HG03571 (cell line): Measurements from ENCODE around the gene SLC37A1.

ENCODE experiments used
- ATAC-seq: cut with Tn5 transposase; IDR thresholded peaks from one replicate; pipeline ENCODE4 v1.9.1; 2021; ENCODE audit not compliant: unreplicated experiment

Gene SLC37A1

GRCh38 chr21:42542196-42542595, 28.5 kb downstream of the SLC37A1 start:
- ATAC-seq, result no peak

DNA sequence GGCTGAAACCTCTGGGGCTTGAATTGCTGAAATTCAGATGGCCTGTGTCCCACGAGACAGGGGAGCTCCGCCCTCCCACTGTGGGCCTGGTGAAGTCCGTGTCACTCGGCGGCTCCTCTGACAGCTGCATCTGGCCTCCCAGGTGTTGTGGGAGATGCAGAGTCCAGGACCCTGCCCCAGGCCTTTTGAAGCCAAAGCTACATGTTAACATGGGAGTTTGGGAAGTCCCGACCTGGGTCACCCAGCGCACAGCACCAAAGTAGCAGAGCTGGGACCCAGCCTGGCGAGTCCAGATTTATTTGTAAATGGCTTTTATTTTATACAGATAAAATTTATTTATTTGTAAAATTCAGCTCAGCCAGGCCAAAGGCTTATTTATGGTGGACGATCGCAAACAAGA, 28.9 kb downstream of the SLC37A1 start:
- no peak for ATAC-seq

GRCh38 chr21:42543106-42543847, 29.6 kb downstream of the SLC37A1 start:
- ATAC-seq, result no peak

GRCh38 chr21:42544544-42544943, 30.9 kb downstream of the SLC37A1 start:
- ATAC-seq, result no peak

DNA sequence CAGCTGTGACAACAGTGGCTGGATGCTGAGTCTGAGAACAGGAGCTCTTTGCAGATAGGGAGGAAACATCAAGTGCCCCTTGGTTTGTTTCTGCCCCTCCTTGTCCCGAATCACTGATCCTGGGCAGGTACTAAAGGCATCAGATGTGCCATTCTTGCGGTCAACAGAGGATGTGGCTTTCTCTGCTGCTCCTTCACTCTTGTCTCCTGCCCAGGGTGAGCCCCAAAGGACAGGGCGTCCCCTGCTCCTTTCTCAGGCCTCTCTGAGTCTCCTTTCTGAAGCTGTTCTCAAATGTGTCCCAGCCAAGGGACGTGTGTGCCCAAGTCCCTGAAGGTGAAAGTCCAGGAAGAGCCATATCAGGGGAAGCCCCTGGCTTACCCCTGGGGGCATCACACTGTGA, 31.7 kb downstream of the SLC37A1 start:
- no peak for ATAC-seq

GRCh38 chr21:42545745-42546144, 32.1 kb downstream of the SLC37A1 start:
- no peak for ATAC-seq

DNA sequence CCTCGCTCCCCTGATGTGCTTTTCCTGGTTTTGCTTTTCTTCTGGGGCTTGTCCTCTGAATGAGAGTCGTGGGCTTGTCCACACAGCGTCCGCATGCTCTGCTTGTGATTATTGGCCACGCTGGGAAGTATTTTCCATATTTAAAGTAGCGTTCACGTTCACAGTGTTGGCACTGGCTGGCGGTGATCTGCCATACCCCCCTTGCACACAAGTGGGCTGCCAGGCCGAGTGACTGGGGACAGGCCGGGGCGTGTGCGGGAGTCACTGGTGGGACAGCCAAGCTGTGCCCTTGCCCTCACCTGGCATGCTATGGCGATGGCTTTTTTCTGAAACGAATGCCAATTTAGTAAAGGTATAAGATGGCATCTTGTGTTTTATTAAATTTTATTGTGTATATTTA, 32.8 kb downstream of the SLC37A1 start:
- no peak for ATAC-seq

GRCh38 chr21:42547001-42547905, 33.6 kb downstream of the SLC37A1 start:
- ATAC-seq, result no peak

- ATAC-seq, result no peak
Measured at GRCh38 chr21:42547906-42548365, 34.3 kb downstream of the SLC37A1 start.

- no peak for ATAC-seq
Measured at GRCh38 chr21:42548687-42549406, 35.2 kb downstream of the SLC37A1 start.

DNA sequence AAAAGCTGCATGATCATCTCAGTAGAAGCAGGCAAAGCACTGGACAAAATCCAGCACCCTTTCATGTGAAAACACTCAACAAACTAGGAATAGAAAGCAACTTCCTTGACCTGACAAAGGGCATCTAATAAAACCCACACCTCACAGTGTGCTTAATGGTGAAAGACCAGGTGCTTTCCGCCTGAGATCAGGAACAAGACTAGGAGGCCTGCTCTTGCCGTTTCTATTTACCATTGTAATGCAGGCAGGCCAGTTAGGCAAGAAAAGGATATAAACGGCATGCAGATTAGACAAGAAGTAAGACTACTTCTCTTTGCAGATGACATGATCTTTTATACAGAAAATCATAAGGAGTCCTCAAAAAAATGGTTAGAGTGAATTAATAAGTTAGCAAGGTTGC, 37.2 kb downstream of the SLC37A1 start:
- no peak for ATAC-seq

GRCh38 chr21:42552407-42553336, 39.0 kb downstream of the SLC37A1 start:
- no peak for ATAC-seq

DNA sequence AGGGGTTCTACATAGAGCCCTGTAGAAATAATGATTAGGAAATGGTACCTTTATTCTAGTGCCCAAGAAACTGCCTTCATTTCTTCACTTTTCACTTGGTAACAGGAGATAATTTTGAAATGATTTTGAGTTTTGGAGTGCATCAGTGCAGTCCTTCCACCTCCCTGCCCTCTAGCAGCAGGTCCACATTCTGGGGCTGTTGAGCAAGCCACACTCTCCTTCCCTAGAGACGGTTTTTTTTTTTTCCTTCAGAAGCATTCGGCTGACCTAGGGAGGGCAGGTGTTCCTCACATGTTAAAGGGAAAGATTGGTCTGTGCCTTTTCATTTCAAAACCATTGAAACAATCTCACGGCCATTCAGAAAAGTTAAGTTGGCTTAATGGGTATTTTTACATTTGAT, 39.8 kb downstream of the SLC37A1 start:
- no peak for ATAC-seq

GRCh38 chr21:42554251-42554961, 40.8 kb downstream of the SLC37A1 start:
- no peak for ATAC-seq

DNA sequence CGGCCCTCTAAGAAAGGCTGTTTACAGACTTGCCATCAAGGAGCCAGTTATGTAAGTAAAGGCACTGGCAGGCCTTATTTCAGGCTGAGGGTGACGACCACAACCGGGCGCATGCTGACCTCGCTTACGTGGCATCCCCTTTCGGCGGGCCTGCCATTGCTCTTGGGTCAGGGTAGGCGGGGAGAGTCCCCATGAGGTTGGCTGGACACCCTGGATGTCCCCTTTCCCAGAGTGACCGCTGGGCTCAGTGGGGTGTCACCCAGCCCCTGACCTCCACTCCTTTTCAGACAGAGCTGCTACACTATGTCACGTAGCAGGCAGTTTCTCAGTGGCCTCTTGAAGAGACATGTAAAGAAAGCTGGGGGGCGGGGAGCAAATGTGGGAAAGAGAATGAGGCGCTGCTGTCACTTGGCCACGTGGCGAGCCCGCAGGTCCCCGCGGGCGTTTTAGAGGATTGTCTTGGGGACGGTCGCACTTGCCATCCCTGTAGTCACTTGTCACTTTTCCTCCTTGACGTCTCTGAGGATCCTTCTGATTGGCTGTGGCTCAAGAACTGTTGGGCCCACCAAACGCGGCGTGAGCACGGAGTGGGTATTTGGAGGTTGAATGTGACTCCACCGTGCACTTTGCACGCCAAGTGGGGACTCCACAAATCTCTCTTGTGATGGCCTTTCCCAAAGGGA, 42.2 kb downstream of the SLC37A1 start:
- ATAC-seq, result no peak

GRCh38 chr21:42556476-42556875, 42.8 kb downstream of the SLC37A1 start:
- no peak for ATAC-seq

GRCh38 chr21:42556960-42557359, 43.3 kb downstream of the SLC37A1 start:
- no peak for ATAC-seq

- no peak for ATAC-seq
Measured at GRCh38 chr21:42557420-42557819, 43.8 kb downstream of the SLC37A1 start.

- ATAC-seq, result no peak
Measured at GRCh38 chr21:42558368-42558767, 44.7 kb downstream of the SLC37A1 start.
